ENCODE data around the gene SURF4.

The SURF4 gene

GRCh38 chr9:133371261-133371711 lies 4.6 kb downstream of the SURF4 start:
- DNase-seq, result peak in 3 of 4 experiments; percentile 33 to 57 (median 43)

GRCh38 chr9:133370685-133371084 lies 5.2 kb downstream of the SURF4 start:
- DNase-seq, result peak in 2 of 4 experiments; percentile 28 to 43

GRCh38 chr9:133369933-133370332 lies 5.9 kb downstream of the SURF4 start:
- DNase-seq, result no peak

GRCh38 chr9:133369422-133369821 lies 6.4 kb downstream of the SURF4 start:
- no peak for DNase-seq

GRCh38 chr9:133368249-133368881 lies 7.5 kb downstream of the SURF4 start:
- DNase-seq, result no peak

GRCh38 chr9:133367778-133368177 lies 8.1 kb downstream of the SURF4 start:
- DNase-seq, result no peak

GRCh38 chr9:133367221-133367620 lies 8.6 kb downstream of the SURF4 start:
- DNase-seq, result no peak

GRCh38 chr9:133366435-133366834 lies 9.4 kb downstream of the SURF4 start:
- DNase-seq, result no peak

- DNase-seq, result no peak
Observed at GRCh38 chr9:133362359-133363044, 13.4 kb downstream of the SURF4 start.

GRCh38 chr9:133361507-133362092 lies 14.3 kb downstream of the SURF4 start:
- no peak for DNase-seq

GRCh38 chr9:133360400-133361393 lies 15.2 kb downstream of the SURF4 start:
- DNase-seq, result no peak

GRCh38 chr9:133359399-133360175 lies 16.3 kb downstream of the SURF4 start:
- DNase-seq, result no peak

GRCh38 chr9:133357656-133358055 lies 18.2 kb downstream of the SURF4 start:
- no peak for DNase-seq

GRCh38 chr9:133356391-133357091 lies 19.3 kb downstream of the SURF4 start, which contains the start of the genes SURF1 and SURF2:
SURF1 (minus strand) TSS chr9:133356487; CDS start chr9:133356453, 34 bp downstream.
SURF2 (plus strand) TSS chr9:133356550; CDS start chr9:133356593, 43 bp downstream.
- DNase-seq, result peak; percentile 77 to 91 (median 85)

- no peak for DNase-seq
Observed at GRCh38 chr9:133355881-133356357, 19.9 kb downstream of the SURF4 start.

- no peak for DNase-seq
Observed at GRCh38 chr9:133354766-133355165, 21.1 kb downstream of the SURF4 start.

- DNase-seq, result no peak
Observed at GRCh38 chr9:133353548-133353947, 22.3 kb downstream of the SURF4 start.

GRCh38 chr9:133352635-133353340 lies 23.1 kb downstream of the SURF4 start:
- no peak for DNase-seq

- no peak for DNase-seq
Observed at GRCh38 chr9:133351908-133352634, 23.8 kb downstream of the SURF4 start.

- no peak for DNase-seq
Observed at GRCh38 chr9:133351526-133351907, 24.3 kb downstream of the SURF4 start.
